H9 (cell line): ENCODE measurements around the gene LRRFIP1. TPM values are rescaled to one million over a fixed set of nuclear protein-coding genes. Genes with fewer than 3 reads are reported as not detected.

Experiments used
- DNase-seq: peaks from one replicate; pipeline ENCODE4 v3.0.0-alpha.2; 2017
- H2AFZ ChIP-seq: one replicate; pipeline ENCODE4 v1.6.1; 2013; ENCODE audit warnings: mild to moderate bottlenecking, low read length, control low read depth, moderate library complexity
- H2AK5ac ChIP-seq: 2 replicates; pipeline ENCODE4 v1.6.1; 2013; ENCODE audit warnings: low read length, control low read depth, mixed read lengths; ENCODE audit not compliant: insufficient read length
- H2BK120ac ChIP-seq: one replicate; pipeline ENCODE4 v1.6.1; 2013; ENCODE audit warnings: low read depth, mild to moderate bottlenecking, low read length, control low read depth, inconsistent platforms; ENCODE audit not compliant: poor library complexity, severe bottlenecking
- H2BK12ac ChIP-seq: 2 replicates; pipeline ENCODE4 v1.6.1; 2013; ENCODE audit warnings: low read length, control low read depth, mixed read lengths, low read depth; ENCODE audit not compliant: insufficient read length
- H2BK15ac ChIP-seq: 2 replicates; pipeline ENCODE4 v1.6.1; 2013; ENCODE audit warnings: low read depth, low read length, control low read depth
- H2BK20ac ChIP-seq: one replicate; pipeline ENCODE4 v1.6.1; 2013; ENCODE audit warnings: low read depth, mild to moderate bottlenecking, low read length, control low read depth, inconsistent platforms; ENCODE audit not compliant: poor library complexity, severe bottlenecking
- H2BK5ac ChIP-seq: 2 replicates; pipeline ENCODE4 v1.6.1; 2013; ENCODE audit warnings: low read length, control low read depth, mixed read lengths; ENCODE audit not compliant: insufficient read length
- H3K14ac ChIP-seq: 2 replicates; pipeline ENCODE4 v1.6.1; 2013; ENCODE audit warnings: low read length, control low read depth; ENCODE audit not compliant: insufficient read depth
- H3K18ac ChIP-seq: 2 replicates; pipeline ENCODE4 v1.6.1; 2013; ENCODE audit warnings: low read depth, mild to moderate bottlenecking, mixed read lengths, low read length, control low read depth; ENCODE audit not compliant: insufficient read length
- H3K23ac ChIP-seq: 2 replicates; pipeline ENCODE4 v1.6.1; 2013; ENCODE audit warnings: low read length, control low read depth, mixed read lengths, low read depth; ENCODE audit not compliant: insufficient read length
- H3K23me2 ChIP-seq: 2 replicates; pipeline ENCODE4 v1.6.1; 2013; ENCODE audit warnings: low read depth, mild to moderate bottlenecking, mixed read lengths, low read length, control low read depth; ENCODE audit not compliant: insufficient read length, poor library complexity, severe bottlenecking
- H3K27ac ChIP-seq: 2 replicates; pipeline ENCODE4 v1.5.1; 2013; ENCODE audit warnings: low read length, control low read depth, mixed read lengths, low read depth; ENCODE audit not compliant: insufficient read length
- H3K27me3 ChIP-seq: 2 replicates; pipeline ENCODE4 v1.6.1; 2013; ENCODE audit warnings: low read length, control low read depth, inconsistent platforms; ENCODE audit not compliant: insufficient read depth
- H3K4ac ChIP-seq: 2 replicates; pipeline ENCODE4 v1.6.1; 2013; ENCODE audit warnings: low read depth, mild to moderate bottlenecking, control low read depth, inconsistent platforms, low read length, moderate library complexity
- H3K4me1 ChIP-seq: 2 replicates; pipeline ENCODE4 v1.6.1; 2013; ENCODE audit warnings: low read length, control low read depth, inconsistent platforms; ENCODE audit not compliant: insufficient read depth
- H3K4me2 ChIP-seq: 2 replicates; pipeline ENCODE4 v1.6.1; 2013; ENCODE audit warnings: low read length, control low read depth, mixed read lengths; ENCODE audit not compliant: insufficient read length, insufficient read depth
- H3K56ac ChIP-seq: 2 replicates; pipeline ENCODE4 v1.6.1; 2013; ENCODE audit warnings: low read depth, mild to moderate bottlenecking, mixed read lengths, low read length, control low read depth; ENCODE audit not compliant: insufficient read length
- H3K79me1 ChIP-seq: 2 replicates; pipeline ENCODE4 v1.6.1; 2013; ENCODE audit warnings: low read depth, mild to moderate bottlenecking, moderate library complexity, low read length, control low read depth, inconsistent platforms; ENCODE audit not compliant: insufficient read depth, poor library complexity, severe bottlenecking
- H3K79me2 ChIP-seq: 2 replicates; pipeline ENCODE4 v1.6.1; 2013; ENCODE audit warnings: low read length, control low read depth, inconsistent platforms; ENCODE audit not compliant: insufficient read depth
- H3K9ac ChIP-seq: 2 replicates; pipeline ENCODE4 v1.6.1; 2013; ENCODE audit warnings: low read length, control low read depth, mixed read lengths; ENCODE audit not compliant: insufficient read length; ENCODE audit errors: extremely low read depth
- H3K9me3 ChIP-seq: one replicate; pipeline ENCODE4 v1.6.1; 2013; ENCODE audit warnings: low read depth, low read length, inconsistent platforms; ENCODE audit not compliant: control insufficient read depth
- H3T11ph ChIP-seq: one replicate; pipeline ENCODE4 v1.6.1; 2013; ENCODE audit warnings: mild to moderate bottlenecking, low read length, control low read depth, inconsistent platforms
- H4K20me1 ChIP-seq: one replicate; pipeline ENCODE4 v1.6.1; 2013; ENCODE audit not compliant: control insufficient read depth, insufficient read length, insufficient read depth
- H4K5ac ChIP-seq: 2 replicates; pipeline ENCODE4 v1.6.1; 2013; ENCODE audit warnings: low read depth, mild to moderate bottlenecking, mixed read lengths, low read length, control low read depth; ENCODE audit not compliant: insufficient read length
- H4K8ac ChIP-seq: replicated peaks from 2 replicates; pipeline ENCODE4 v1.6.1; 2013; ENCODE audit warnings: low read length, control low read depth, mixed read lengths, low read depth; ENCODE audit not compliant: insufficient read length
- H4K91ac ChIP-seq: 2 replicates; pipeline ENCODE4 v1.6.1; 2013; ENCODE audit warnings: low read depth, mild to moderate bottlenecking, moderate library complexity, mixed read lengths, low read length, control low read depth; ENCODE audit not compliant: insufficient read length
- H3K27ac Mint-ChIP-seq, 3 experiments: 2 replicates in 2 of 3; 3 replicates in 1 of 3; pipeline ENCODE4 v1.8.0; 2020 to 2021; ENCODE audit warnings: mixed read lengths in 3 of 3, mild to moderate bottlenecking in 1 of 3, moderate library complexity in 1 of 3
- H3K27me3 Mint-ChIP-seq: 2 replicates; pipeline ENCODE4 v1.8.0; 2021; ENCODE audit warnings: low read depth, mild to moderate bottlenecking, moderate library complexity, mixed read lengths
- H3K36me3 Mint-ChIP-seq, 3 experiments: 2 replicates in 2 of 3; 3 replicates in 1 of 3; pipeline ENCODE4 v1.8.0; 2020 to 2021; ENCODE audit warnings: low read depth in 3 of 3, mixed read lengths in 3 of 3; ENCODE audit not compliant: insufficient read depth in 1 of 3
- H3K4me1 Mint-ChIP-seq, 2 experiments: 2 replicates each; pipeline ENCODE4 v1.8.0; 2020; ENCODE audit warnings: mixed read lengths in 2 of 2
- H3K4me3 Mint-ChIP-seq, 2 experiments: 2 replicates in 1 of 2; 3 replicates in 1 of 2; pipeline ENCODE4 v1.8.0; 2020 to 2021; ENCODE audit warnings: mild to moderate bottlenecking in 2 of 2, mixed read lengths in 2 of 2, moderate library complexity in 1 of 2
- H3K9me3 Mint-ChIP-seq, 2 experiments: 2 replicates in 1 of 2; 3 replicates in 1 of 2; pipeline ENCODE4 v1.8.0; 2020; ENCODE audit warnings: mild to moderate bottlenecking in 2 of 2, mixed read lengths in 2 of 2, moderate library complexity in 1 of 2
- WGBS: extraction: QIAGEN DNeasy Blood & Tissue Kit; methylation state at CpG from one replicate; pipeline ENCODE4 v1.1.7; 2013; ENCODE audit warnings: missing lambda C conversion rate, low lambda C conversion rate, mixed read lengths; ENCODE audit not compliant: insufficient read length; ENCODE audit errors: extremely low coverage; 5-methylcytosine and 5-hydroxymethylcytosine counted together
- total RNA-seq: library from RNA; stranded (reverse); gene quantifications from 2 replicates; pipeline ENCODE4 v1.2.1, GENCODE V29; 2021
- TF ChIP-seq, protein P1 (sequence below): fragments of 200-600 bp; sonication (generic); conservative IDR thresholded peaks from 3 replicates; pipeline ENCODE4 v1.8.0; 2021; ENCODE audit warnings: antibody characterized with exemption, mild to moderate bottlenecking

Gene LRRFIP1
- total RNA-seq, 1 experiment from 2014 or later = 38.5 TPM

DNA sequence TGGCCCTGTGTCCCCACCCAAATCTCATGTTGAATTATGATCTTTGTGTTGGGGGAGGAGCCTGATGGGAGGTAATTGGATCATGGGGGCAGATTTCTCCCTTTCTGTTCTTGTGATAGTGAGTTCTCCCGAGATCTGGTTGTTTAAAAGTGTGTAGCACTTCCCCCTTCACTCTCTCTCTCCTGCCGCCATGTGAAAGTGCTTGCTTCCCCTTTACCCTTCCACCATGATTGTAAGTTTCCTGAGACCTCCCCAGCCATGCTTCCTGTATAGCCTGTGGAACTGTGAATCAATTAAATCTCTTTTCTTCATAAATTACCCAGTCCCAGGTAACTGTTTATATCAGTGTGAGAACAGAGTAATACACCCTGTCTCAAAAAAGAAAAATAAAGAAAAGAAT, 25.5 kb downstream of the LRRFIP1 start:
- no peaks in the 10 kb centered on the region for H3K9me3 ChIP-seq
- WGBS = no CpG with 5 or more reads among the region's 2 CpGs
- no peak overlapping the region for H3K27ac ChIP-seq
- H2AFZ ChIP-seq = no peak overlapping the region
- H4K5ac ChIP-seq = no peak overlapping the region
- H2BK5ac ChIP-seq = no peak overlapping the region
- H3K4me2 ChIP-seq = no peak overlapping the region
- DNase-seq = no peak
- H3K4ac ChIP-seq = no peak overlapping the region
- H3K79me2 ChIP-seq = no peaks in the 10 kb centered on the region
- 0 out of 7 replicates have a peak overlapping the region, but pooled peaks of 1 of the 3 experiments have one; percentile 26 for H3K27ac Mint-ChIP-seq
- H2AK5ac ChIP-seq = no peak overlapping the region
- H3K14ac ChIP-seq = no peak overlapping the region
- no peak overlapping the region for H2BK120ac ChIP-seq
- H4K8ac ChIP-seq = no peak overlapping the region
- H3K18ac ChIP-seq = no peak overlapping the region
- H3K4me3 Mint-ChIP-seq = no peak overlapping the region
- no peak overlapping the region for H2BK20ac ChIP-seq
- H3K9ac ChIP-seq = no peak overlapping the region
- no peaks in the 10 kb centered on the region for H3K4me1 ChIP-seq
- H4K91ac ChIP-seq = no peak overlapping the region
- no peaks in the 10 kb centered on the region for H3K27me3 ChIP-seq
- no peak overlapping the region for H2BK12ac ChIP-seq
- 0 out of 4 replicates have a peak, but pooled peaks cover 0 to 2% of the 10 kb centered on the region in 2 experiments for H3K4me1 Mint-ChIP-seq
- H3K27me3 Mint-ChIP-seq = no peaks in the 10 kb centered on the region
- H2BK15ac ChIP-seq = no peak overlapping the region
- H3T11ph ChIP-seq = no peak overlapping the region
- H3K56ac ChIP-seq = no peak overlapping the region
- no peak overlapping the region for H3K23ac ChIP-seq
- TF ChIP-seq, protein P1, sequence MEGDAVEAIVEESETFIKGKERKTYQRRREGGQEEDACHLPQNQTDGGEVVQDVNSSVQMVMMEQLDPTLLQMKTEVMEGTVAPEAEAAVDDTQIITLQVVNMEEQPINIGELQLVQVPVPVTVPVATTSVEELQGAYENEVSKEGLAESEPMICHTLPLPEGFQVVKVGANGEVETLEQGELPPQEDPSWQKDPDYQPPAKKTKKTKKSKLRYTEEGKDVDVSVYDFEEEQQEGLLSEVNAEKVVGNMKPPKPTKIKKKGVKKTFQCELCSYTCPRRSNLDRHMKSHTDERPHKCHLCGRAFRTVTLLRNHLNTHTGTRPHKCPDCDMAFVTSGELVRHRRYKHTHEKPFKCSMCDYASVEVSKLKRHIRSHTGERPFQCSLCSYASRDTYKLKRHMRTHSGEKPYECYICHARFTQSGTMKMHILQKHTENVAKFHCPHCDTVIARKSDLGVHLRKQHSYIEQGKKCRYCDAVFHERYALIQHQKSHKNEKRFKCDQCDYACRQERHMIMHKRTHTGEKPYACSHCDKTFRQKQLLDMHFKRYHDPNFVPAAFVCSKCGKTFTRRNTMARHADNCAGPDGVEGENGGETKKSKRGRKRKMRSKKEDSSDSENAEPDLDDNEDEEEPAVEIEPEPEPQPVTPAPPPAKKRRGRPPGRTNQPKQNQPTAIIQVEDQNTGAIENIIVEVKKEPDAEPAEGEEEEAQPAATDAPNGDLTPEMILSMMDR = no peak
- peaks cover 23 to 34% (median 30%) of the 10 kb centered on the region in 3 experiments for H3K36me3 Mint-ChIP-seq
- H3K79me1 ChIP-seq = peaks cover 4% of the 10 kb centered on the region
- no peaks in the 10 kb centered on the region for H4K20me1 ChIP-seq
- H3K9me3 Mint-ChIP-seq = peaks cover 11 to 28% of the 10 kb centered on the region in 2 experiments
- H3K23me2 ChIP-seq = no peaks in the 10 kb centered on the region
